Gastrocnemius medialis (tissue), 4 donors: ENCODE data around the gene KCNK3.

Experiments
- POLR2A ChIP-seq, 2 donors: fragments of 450-650 bp; IDR thresholded peaks; one replicate each; pipeline ENCODE4 v1.6.1; 2017; ENCODE audit warnings: antibody characterized with exemption in 2 of 2, mild to moderate bottlenecking in 2 of 2, moderate library complexity in 2 of 2
- TF ChIP-seq, protein P1 (sequence below), 5 experiments: fragments of 450-650 bp in 3 of 5; fragments of 200-600 bp in 2 of 5; sonication (generic) in 2 of 5; IDR thresholded peaks in 4 of 5; conservative IDR thresholded peaks in 1 of 5; 1 replicate in 4 of 5; 2 replicates in 1 of 5; pipeline ENCODE4 v1.5.1; 2016 to 2019; ENCODE audit warnings: antibody characterized with exemption in 5 of 5, mild to moderate bottlenecking in 3 of 5, moderate library complexity in 3 of 5

- TF ChIP-seq, protein P1, sequence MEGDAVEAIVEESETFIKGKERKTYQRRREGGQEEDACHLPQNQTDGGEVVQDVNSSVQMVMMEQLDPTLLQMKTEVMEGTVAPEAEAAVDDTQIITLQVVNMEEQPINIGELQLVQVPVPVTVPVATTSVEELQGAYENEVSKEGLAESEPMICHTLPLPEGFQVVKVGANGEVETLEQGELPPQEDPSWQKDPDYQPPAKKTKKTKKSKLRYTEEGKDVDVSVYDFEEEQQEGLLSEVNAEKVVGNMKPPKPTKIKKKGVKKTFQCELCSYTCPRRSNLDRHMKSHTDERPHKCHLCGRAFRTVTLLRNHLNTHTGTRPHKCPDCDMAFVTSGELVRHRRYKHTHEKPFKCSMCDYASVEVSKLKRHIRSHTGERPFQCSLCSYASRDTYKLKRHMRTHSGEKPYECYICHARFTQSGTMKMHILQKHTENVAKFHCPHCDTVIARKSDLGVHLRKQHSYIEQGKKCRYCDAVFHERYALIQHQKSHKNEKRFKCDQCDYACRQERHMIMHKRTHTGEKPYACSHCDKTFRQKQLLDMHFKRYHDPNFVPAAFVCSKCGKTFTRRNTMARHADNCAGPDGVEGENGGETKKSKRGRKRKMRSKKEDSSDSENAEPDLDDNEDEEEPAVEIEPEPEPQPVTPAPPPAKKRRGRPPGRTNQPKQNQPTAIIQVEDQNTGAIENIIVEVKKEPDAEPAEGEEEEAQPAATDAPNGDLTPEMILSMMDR (IDR thresholded peaks at IDR 0.05 in 4 of 5, conservative IDR thresholded peaks at IDR 0.05 in 1 of 5), result no peak
- TF ChIP-seq POLR2A (IDR thresholded peaks at IDR 0.05), result no peak
Observed at GRCh38 chr2:26710145-26710544, 17.6 kb downstream of the KCNK3 start.
